Naive thymus-derived CD4-positive, alpha-beta T cell (primary cell): Measurements from ENCODE around the gene DDR2. TPM values are rescaled to one million over a fixed set of nuclear protein-coding genes. Genes with fewer than 3 reads are reported as not detected.

ENCODE experiments used
- ATAC-seq: fragments of 150-1000 bp; cut with Tn5 transposase; 2 replicates; pipeline ENCODE4 v1.10.0; 2021; ENCODE audit warnings: mild to moderate bottlenecking, moderate library complexity
- CTCF ChIA-PET: fragments of 350-600 bp; sonication (Branson Sonifier 250); formaldehyde crosslinking; loops from one replicate; lab custom pipeline; 2021; ENCODE audit warnings: antibody characterized with exemption; lab: Charles Lee
- POLR2A ChIA-PET: fragments of 350-600 bp; sonication (Branson Sonifier 250); formaldehyde crosslinking; loops from one replicate; lab custom pipeline; 2021; ENCODE audit warnings: antibody characterized with exemption, inconsistent platforms; lab: Charles Lee
- DNase-seq, 9 donors: peaks; one replicate each; pipeline versions ENCODE4 v3.0.0 to v3.0.0-alpha.2; 2020 to 2022; ENCODE audit warnings: mixed read lengths in 1 of 9
- H3K27ac ChIP-seq: one replicate; pipeline ENCODE4 v1.7.0; 2013; ENCODE audit warnings: mild to moderate bottlenecking, low read depth, low read length, moderate library complexity
- H3K27me3 ChIP-seq, 2 donors: one replicate each; pipeline ENCODE4 v1.7.0; 2013; ENCODE audit warnings: low read length in 2 of 2, mild to moderate bottlenecking in 2 of 2, moderate library complexity in 2 of 2; ENCODE audit not compliant: control insufficient read depth in 2 of 2, insufficient read depth in 2 of 2
- H3K36me3 ChIP-seq, 3 experiments: 1 replicate in 2 of 3; 2 replicates in 1 of 3; pipeline ENCODE4 v1.7.0; 2013; ENCODE audit warnings: low read length in 3 of 3, mild to moderate bottlenecking in 3 of 3, moderate library complexity in 1 of 3; ENCODE audit not compliant: insufficient read depth in 3 of 3, control insufficient read depth in 2 of 3
- H3K4me1 ChIP-seq, 2 donors: one replicate each; pipeline ENCODE4 v1.7.0; 2013; ENCODE audit warnings: low read length in 2 of 2, mild to moderate bottlenecking in 2 of 2, moderate library complexity in 1 of 2; ENCODE audit not compliant: control insufficient read depth in 2 of 2, insufficient read depth in 2 of 2
- H3K4me3 ChIP-seq: 2 replicates; pipeline ENCODE4 v1.7.0; 2013; ENCODE audit warnings: mild to moderate bottlenecking, low read length
- H3K9me3 ChIP-seq, 3 experiments: 1 replicate in 2 of 3; 2 replicates in 1 of 3; pipeline ENCODE4 v1.7.0; 2013; ENCODE audit warnings: low read length in 3 of 3; ENCODE audit not compliant: control insufficient read depth in 2 of 3
- H3K27ac Mint-ChIP-seq, 9 donors: one replicate each; pipeline ENCODE4 v1.8.0; 2020 to 2022; ENCODE audit warnings: mixed read lengths in 9 of 9, mild to moderate bottlenecking in 8 of 9, moderate library complexity in 5 of 9, inconsistent platforms in 2 of 9
- H3K27me3 Mint-ChIP-seq, 5 donors: one replicate each; pipeline ENCODE4 v1.8.0; 2021 to 2022; ENCODE audit warnings: mixed read lengths in 5 of 5, mild to moderate bottlenecking in 1 of 5
- H3K36me3 Mint-ChIP-seq, 5 donors: one replicate each; pipeline ENCODE4 v1.8.0; 2020 to 2022; ENCODE audit warnings: mixed read lengths in 5 of 5, mild to moderate bottlenecking in 3 of 5, inconsistent platforms in 1 of 5
- H3K4me1 Mint-ChIP-seq, 7 donors: one replicate each; pipeline ENCODE4 v1.8.0; 2020 to 2022; ENCODE audit warnings: mixed read lengths in 7 of 7, mild to moderate bottlenecking in 3 of 7, inconsistent platforms in 1 of 7
- H3K4me3 Mint-ChIP-seq, 10 donors: one replicate each; pipeline ENCODE4 v1.8.0; 2020 to 2022; ENCODE audit warnings: mild to moderate bottlenecking in 10 of 10, mixed read lengths in 10 of 10, moderate library complexity in 6 of 10, inconsistent platforms in 2 of 10
- H3K9me3 Mint-ChIP-seq, 11 donors: one replicate each; pipeline ENCODE4 v1.8.0; 2020 to 2022; ENCODE audit warnings: mixed read lengths in 11 of 11, mild to moderate bottlenecking in 4 of 11, inconsistent platforms in 1 of 11, moderate library complexity in 1 of 11
- intact Hi-C, 2 donors: fragments of 100-400 bp; cut with micrococcal nuclease; formaldehyde crosslinking; loops; one replicate each; pipeline ENCODE4 v1.15.1; 2023
- polyA plus RNA-seq, 2 donors: library from polyadenylated mRNA; unstranded; fragments of 300-500 nt; fragmentation: Illumina TruSeq; gene quantifications; one replicate each; pipeline ENCODE4 v1.2.3, GENCODE V29; 2021
- total RNA-seq, 6 experiments: library from RNA in 5 of 6; stranded (reverse) in 5 of 6; gene quantifications; 1 replicate in 5 of 6; 2 replicates in 1 of 6; pipeline ENCODE4 v1.2.3 and lab custom pipeline; 2021 to 2026

DDR2 gene
- total and polyA plus RNA-seq, 7 experiments from 2014 or later: 0.24 to 0.44 (median 0.35) TPM; not detected in 2

DNA sequence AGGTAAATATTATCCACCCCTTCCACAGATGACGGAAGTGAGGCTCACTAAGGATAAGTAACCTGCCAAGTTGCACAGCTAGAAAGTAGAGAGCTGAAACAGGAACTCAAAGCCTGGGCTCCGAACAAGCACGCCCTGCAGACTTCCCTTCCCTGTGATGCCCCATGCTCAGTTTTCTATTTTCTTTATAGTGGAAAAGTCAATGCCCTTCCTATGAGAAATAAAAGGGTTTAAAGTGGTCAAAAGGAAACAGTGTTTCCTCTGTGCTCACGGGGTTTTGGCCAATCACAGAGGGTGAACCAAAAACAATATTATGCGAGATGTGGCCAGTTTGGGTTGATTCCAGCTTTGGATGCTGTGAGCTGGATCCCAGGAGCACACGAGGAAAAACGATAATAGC lies 44.5 kb downstream of the DDR2 start:
- Histone ChIP-seq H3K4me1 (no peaks in the 10 kb centered on the region), H3K4me3 (no peak overlapping the region), H3K27ac (no peak overlapping the region), H3K27me3 (no peaks in the 10 kb centered on the region), H3K9me3 (no peaks in the 10 kb centered on the region), H3K36me3 (no peaks in the 10 kb centered on the region)
- no peak for ATAC-seq
- H3K4me3 Mint-ChIP-seq: no peak overlapping the region
- intact Hi-C loops: no loop called here
- ChIA-PET CTCF (no interaction called here), POLR2A (no interaction called here)
- H3K9me3 Mint-ChIP-seq: peaks cover 0 to 9% (median 0%) of the 10 kb centered on the region in 11 donors
- no peak for DNase-seq
- H3K36me3 Mint-ChIP-seq: no peaks in the 10 kb centered on the region
- peaks cover 0 to 1% (median 0%) of the 10 kb centered on the region in 5 donors for H3K27me3 Mint-ChIP-seq
- H3K4me1 Mint-ChIP-seq: no peaks in the 10 kb centered on the region
- H3K27ac Mint-ChIP-seq: no peak overlapping the region

DNA sequence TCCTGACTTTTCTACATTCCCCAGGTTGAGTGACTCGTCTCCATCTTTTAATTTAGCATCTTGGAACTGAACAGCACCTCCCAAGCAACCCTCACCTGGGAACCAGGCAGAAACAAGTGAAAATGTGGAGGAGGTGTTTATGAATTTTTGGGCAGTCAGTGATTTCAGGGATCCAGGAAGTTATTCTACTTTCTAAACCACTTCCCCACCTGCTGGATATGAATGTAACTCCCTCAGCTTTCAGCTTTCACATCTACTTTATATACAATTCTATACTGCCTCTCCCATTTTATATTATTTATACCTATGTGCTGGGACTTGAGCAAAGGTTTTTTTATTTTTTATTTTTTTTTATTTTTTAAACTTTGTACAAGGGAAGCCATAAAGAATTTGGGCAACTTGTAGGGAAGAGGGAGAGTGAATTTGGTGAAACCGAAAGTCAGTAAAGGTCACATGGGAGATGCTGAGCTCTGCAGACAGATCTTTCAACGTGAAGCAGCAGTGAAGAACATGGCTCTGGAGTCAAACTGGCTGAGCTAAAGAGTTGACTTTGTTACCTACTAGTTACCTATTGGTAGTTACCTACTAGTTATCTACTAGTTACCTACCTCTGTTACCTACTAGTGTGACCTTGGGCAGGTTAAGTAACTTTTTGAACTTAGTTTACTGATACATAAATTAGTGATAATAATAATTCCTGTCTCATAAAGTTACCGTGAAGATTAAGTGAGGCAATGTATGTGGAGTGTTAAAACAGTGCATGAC lies 45.5 kb downstream of the DDR2 start:
- peaks cover 0 to 1% (median 0%) of the 10 kb centered on the region in 5 donors for H3K27me3 Mint-ChIP-seq
- H3K4me3 Mint-ChIP-seq: no peak overlapping the region
- Histone ChIP-seq H3K27me3 (no peaks in the 10 kb centered on the region), H3K36me3 (no peaks in the 10 kb centered on the region), H3K27ac (no peak overlapping the region), H3K4me1 (no peaks in the 10 kb centered on the region), H3K4me3 (no peak overlapping the region), H3K9me3 (no peaks in the 10 kb centered on the region)
- no peaks in the 10 kb centered on the region for H3K4me1 Mint-ChIP-seq
- DNase-seq: no peak
- no peak overlapping the region for H3K27ac Mint-ChIP-seq
- ATAC-seq: no peak
- POLR2A ChIA-PET: no interaction called here
- CTCF ChIA-PET: no interaction called here
- peaks cover 0 to 9% (median 0%) of the 10 kb centered on the region in 11 donors for H3K9me3 Mint-ChIP-seq
- H3K36me3 Mint-ChIP-seq: no peaks in the 10 kb centered on the region
- intact Hi-C loops: no loop called here

DNA sequence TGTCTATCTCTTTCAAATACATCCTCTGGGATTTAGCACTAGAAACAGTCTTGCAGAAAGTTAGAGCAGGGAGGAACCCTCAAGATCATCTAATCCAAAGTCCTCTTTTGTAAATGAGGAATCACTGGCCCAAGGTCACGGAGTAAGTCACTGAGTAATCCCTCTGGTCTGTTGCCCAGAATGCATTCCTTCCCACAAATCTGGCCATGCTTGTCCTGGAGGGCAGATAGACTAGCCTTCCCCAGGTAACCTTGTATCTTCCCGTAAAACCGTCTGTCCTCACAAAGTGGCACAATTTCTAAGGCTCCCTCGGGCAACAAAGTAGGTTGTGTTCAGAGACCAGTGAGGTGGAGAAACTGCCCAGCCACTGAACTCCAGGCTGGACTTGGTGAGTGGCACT lies 46.2 kb downstream of the DDR2 start:
- H3K36me3 Mint-ChIP-seq: no peaks in the 10 kb centered on the region

DNA sequence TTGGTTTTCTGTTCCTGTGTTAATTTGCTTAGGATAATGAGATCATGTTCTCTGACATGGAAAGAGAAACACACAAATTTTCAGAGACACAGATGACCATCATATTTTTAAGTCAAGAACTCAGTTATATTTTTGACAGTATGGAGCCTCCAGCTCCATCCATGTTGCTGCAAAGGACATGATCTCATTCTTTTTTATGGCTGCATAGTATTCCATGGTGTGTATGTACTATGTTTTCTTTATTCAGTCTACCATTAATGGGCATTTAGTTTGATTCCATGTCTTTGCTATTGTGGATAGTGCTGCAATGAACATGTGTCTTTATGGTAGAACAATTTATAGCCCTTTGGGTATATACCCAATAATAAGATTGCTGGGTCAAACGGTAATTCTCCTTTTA lies 47.0 kb downstream of the DDR2 start:
- intact Hi-C loops: no loop called here
- H3K27me3 ChIP-seq: no peaks in the 10 kb centered on the region
- H3K9me3 ChIP-seq: no peaks in the 10 kb centered on the region
- Mint-ChIP-seq H3K9me3 (peaks cover 0 to 9% (median 0%) of the 10 kb centered on the region in 11 donors), H3K4me1 (no peaks in the 10 kb centered on the region), H3K27me3 (no peaks in the 10 kb centered on the region), H3K36me3 (no peaks in the 10 kb centered on the region), H3K27ac (no peak overlapping the region), H3K4me3 (no peak overlapping the region)
- DNase-seq (no peak), ATAC-seq (no peak)
- ChIA-PET POLR2A (no interaction called here), CTCF (no interaction called here)
- H3K4me3 ChIP-seq: no peak overlapping the region
- H3K36me3 ChIP-seq: no peaks in the 10 kb centered on the region
- H3K4me1 ChIP-seq: no peaks in the 10 kb centered on the region
- no peak overlapping the region for H3K27ac ChIP-seq

More for the DNA sequence above, 46.2 kb downstream of the DDR2 start:
- Histone ChIP-seq H3K4me3 (no peak overlapping the region), H3K4me1 (no peaks in the 10 kb centered on the region), H3K27me3 (no peaks in the 10 kb centered on the region), H3K9me3 (no peaks in the 10 kb centered on the region), H3K27ac (no peak overlapping the region), H3K36me3 (no peaks in the 10 kb centered on the region)
- H3K27ac Mint-ChIP-seq: no peak overlapping the region
- intact Hi-C loops: no loop called here
- CTCF ChIA-PET: no interaction called here
- POLR2A ChIA-PET: no interaction called here
- H3K9me3 Mint-ChIP-seq: peaks cover 0 to 9% (median 0%) of the 10 kb centered on the region in 11 donors
- H3K4me3 Mint-ChIP-seq: no peak overlapping the region
- no peak for ATAC-seq
- DNase-seq: no peak
- H3K27me3 Mint-ChIP-seq: peaks cover 0 to 1% (median 0%) of the 10 kb centered on the region in 5 donors
- H3K4me1 Mint-ChIP-seq: no peaks in the 10 kb centered on the region

DNA sequence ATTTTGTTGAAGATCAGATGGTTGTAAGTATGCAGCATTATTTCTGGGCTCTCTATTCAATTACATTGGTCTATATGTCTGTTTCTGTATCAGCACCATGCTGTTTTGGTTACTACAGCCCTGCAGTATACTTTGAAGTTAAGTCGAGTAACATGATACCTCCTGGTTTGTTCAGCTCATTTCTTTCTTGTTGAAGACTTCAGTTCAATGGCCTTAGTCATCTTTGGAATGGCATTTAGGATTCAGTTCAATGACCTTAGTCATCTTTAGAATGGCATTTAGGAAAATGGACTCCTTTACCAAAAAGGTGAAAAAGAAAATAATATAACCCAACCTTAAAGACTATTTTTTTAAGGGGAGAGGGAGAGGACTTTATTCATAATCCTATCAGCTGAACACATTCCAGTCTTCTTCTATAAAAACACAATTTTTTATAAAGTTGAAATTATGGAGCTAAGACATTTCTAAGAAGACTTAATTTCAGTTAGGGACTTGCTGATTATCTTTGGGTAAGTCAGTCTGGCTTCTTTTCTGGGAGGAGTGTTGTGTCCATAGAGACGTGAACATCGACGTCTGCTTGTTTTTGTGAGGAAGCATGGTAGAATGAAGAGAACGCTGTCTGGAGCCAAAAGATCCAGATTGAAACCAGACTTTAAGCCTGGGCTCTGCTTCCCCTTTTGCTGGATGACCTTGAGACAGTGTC lies 48.3 kb downstream of the DDR2 start:
- Histone ChIP-seq H3K4me3 (no peak overlapping the region), H3K27me3 (no peaks in the 10 kb centered on the region), H3K9me3 (no peaks in the 10 kb centered on the region), H3K4me1 (no peaks in the 10 kb centered on the region), H3K27ac (no peak overlapping the region), H3K36me3 (no peaks in the 10 kb centered on the region)
- no peaks in the 10 kb centered on the region for H3K4me1 Mint-ChIP-seq
- no peak for ATAC-seq
- intact Hi-C loops: no loop called here
- no peak overlapping the region for H3K27ac Mint-ChIP-seq
- no peaks in the 10 kb centered on the region for H3K27me3 Mint-ChIP-seq
- H3K36me3 Mint-ChIP-seq: no peaks in the 10 kb centered on the region
- H3K9me3 Mint-ChIP-seq: peaks cover 0 to 9% (median 0%) of the 10 kb centered on the region in 11 donors
- CTCF ChIA-PET: no interaction called here
- no peak for DNase-seq
- POLR2A ChIA-PET: no interaction called here
- no peak overlapping the region for H3K4me3 Mint-ChIP-seq

DNA sequence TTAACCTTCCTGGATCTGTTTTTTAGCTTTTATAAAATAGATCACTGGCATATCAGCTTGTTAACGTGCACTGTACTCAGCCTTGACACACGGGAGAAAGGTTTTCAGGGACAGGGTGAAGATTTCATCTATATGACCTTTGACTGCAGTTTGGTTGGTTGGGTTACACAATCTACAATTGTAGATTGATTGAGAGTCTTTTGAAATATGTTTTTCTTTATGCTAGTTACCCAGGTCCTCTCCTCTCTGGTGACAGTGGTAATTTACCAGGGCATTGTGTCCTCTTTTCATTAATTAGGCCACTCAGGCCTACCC lies 48.8 kb downstream of the DDR2 start:
- DNase-seq: no peak
- H3K36me3 Mint-ChIP-seq: no peaks in the 10 kb centered on the region

DNA sequence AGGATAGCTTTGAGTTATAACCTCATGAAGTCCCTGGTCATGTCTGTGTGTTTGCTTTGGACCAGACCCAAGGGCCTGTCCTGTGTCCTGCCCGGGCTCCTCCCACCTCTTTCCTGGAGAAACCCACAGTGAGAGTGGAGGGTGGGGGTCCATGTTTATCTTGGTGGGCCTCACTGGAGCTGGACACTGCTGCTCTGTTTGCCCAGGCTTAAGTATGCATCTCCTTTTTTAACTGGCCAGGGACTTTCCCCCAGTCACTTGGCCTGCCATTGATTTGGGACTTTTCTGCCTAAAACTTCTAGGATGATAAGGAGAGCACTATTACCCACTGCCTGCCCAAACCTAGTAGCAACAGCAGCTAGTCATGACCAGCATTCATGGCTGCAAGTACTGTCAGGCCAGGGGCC lies 49.8 kb downstream of the DDR2 start:
- H3K9me3 Mint-ChIP-seq: peaks cover 0 to 9% (median 0%) of the 10 kb centered on the region in 11 donors
- Histone ChIP-seq H3K4me3 (no peak overlapping the region), H3K27me3 (no peaks in the 10 kb centered on the region), H3K4me1 (no peaks in the 10 kb centered on the region), H3K27ac (no peak overlapping the region), H3K36me3 (no peaks in the 10 kb centered on the region), H3K9me3 (no peaks in the 10 kb centered on the region)
- no peaks in the 10 kb centered on the region for H3K4me1 Mint-ChIP-seq
- H3K27ac Mint-ChIP-seq: no peak overlapping the region
- DNase-seq (no peak), ATAC-seq (no peak)
- intact Hi-C loops: no loop called here
- ChIA-PET CTCF (no interaction called here), POLR2A (no interaction called here)
- no peak overlapping the region for H3K4me3 Mint-ChIP-seq
- H3K36me3 Mint-ChIP-seq: no peaks in the 10 kb centered on the region
- no peaks in the 10 kb centered on the region for H3K27me3 Mint-ChIP-seq

More for the DNA sequence above, 48.8 kb downstream of the DDR2 start:
- Mint-ChIP-seq H3K27ac (no peak overlapping the region), H3K4me1 (no peaks in the 10 kb centered on the region), H3K9me3 (peaks cover 0 to 9% (median 0%) of the 10 kb centered on the region in 11 donors), H3K4me3 (no peak overlapping the region), H3K27me3 (no peaks in the 10 kb centered on the region)
- no peak overlapping the region for H3K4me3 ChIP-seq
- ChIA-PET POLR2A (no interaction called here), CTCF (no interaction called here)
- no peaks in the 10 kb centered on the region for H3K4me1 ChIP-seq
- H3K27me3 ChIP-seq: no peaks in the 10 kb centered on the region
- H3K36me3 ChIP-seq: no peaks in the 10 kb centered on the region
- H3K27ac ChIP-seq: no peak overlapping the region
- ATAC-seq: no peak
- intact Hi-C loops: no loop called here
- no peaks in the 10 kb centered on the region for H3K9me3 ChIP-seq
